ENCODE data around the gene SERAC1. TPM values are rescaled to one million over a fixed set of nuclear protein-coding genes. Genes with fewer than 3 reads are reported as not detected.

SERAC1 gene
- total and polyA plus RNA-seq, 2 of the 4 experiments (the other 2 are of a cell fraction) = 7.7 to 15.6 TPM

GRCh38 chr6:158124288-158124687, 43.8 kb downstream of the SERAC1 start:
- in situ Hi-C loops (cut with MboI; ENCODE audit: low sequenced_read_pairs) (no loop called here), dilution Hi-C loops (cut with HindIII; ENCODE audit: low sequenced_read_pairs, unreplicated experiment) (no loop called here)
- no peak for ATAC-seq (ENCODE audit: low read depth)

More at GRCh38 chr6:158124288-158124687, 43.8 kb downstream of the SERAC1 start:
- Histone ChIP-seq H3K18ac (ENCODE audit: low read depth, low read length) (no peak overlapping the region), H3K36me3 (ENCODE audit: control insufficient read depth, insufficient read depth, low read length) (peaks cover 8% of the 10 kb centered on the region), H2BK20ac (ENCODE audit: low read depth, low read length) (no peak overlapping the region), H4K20me1 (ENCODE audit: insufficient read depth, low read length) (no peaks in the 10 kb centered on the region), H3K27ac (ENCODE audit: insufficient read depth, low read length) (no peak overlapping the region), H2AK9ac (replicated peaks; ENCODE audit: low read depth, low read length, poor library complexity) (no peak overlapping the region), H2AFZ (replicated peaks; ENCODE audit: low read length, poor library complexity) (no peak overlapping the region), H3K9me3 (ENCODE audit: control insufficient read depth, insufficient read depth, low read length) (no peaks in the 10 kb centered on the region), H3K4me2 (ENCODE audit: low read depth, low read length) (no peak overlapping the region), H2BK120ac (ENCODE audit: low read depth, low read length) (no peak overlapping the region), H4K91ac (ENCODE audit: insufficient read depth, low read depth, low read length) (no peak overlapping the region), H3K4me1 (ENCODE audit: control insufficient read depth, insufficient read depth, low read length) (no peaks in the 10 kb centered on the region), H3K9ac (ENCODE audit: low read depth, low read length) (no peak overlapping the region), H4K5ac (ENCODE audit: low read depth, low read length) (no peak overlapping the region), H3K56ac (ENCODE audit: extremely low read depth, insufficient read depth, low read length) (no peak overlapping the region), H2BK15ac (ENCODE audit: low read depth, low read length) (no peak overlapping the region), H3K14ac (replicated peaks; ENCODE audit: low read depth, low read length) (no peak overlapping the region), H3K4me3 (ENCODE audit: insufficient read depth, low read depth, low read length) (no peak overlapping the region), H3K23ac (ENCODE audit: low read depth, low read length) (no peak overlapping the region), H3K79me1 (ENCODE audit: low read depth in 1 of 2, low read length in 2 of 2) (no peaks in the 10 kb centered on the region), H2BK5ac (ENCODE audit: low read depth, low read length, poor library complexity, severe bottlenecking) (no peak overlapping the region), H2AK5ac (ENCODE audit: low read depth, low read length) (no peak overlapping the region), H3K27me3 (ENCODE audit: control insufficient read depth, insufficient read depth, low read length) (no peaks in the 10 kb centered on the region), H4K8ac (ENCODE audit: low read depth in 2 of 2, low read length in 2 of 2) (no peak overlapping the region), H3K4ac (ENCODE audit: low read depth, low read length) (no peak overlapping the region), H3K9me1 (ENCODE audit: insufficient read depth, low read length) (peaks cover 4% of the 10 kb centered on the region; the same call in 1 of the 2 replicates)
- TF ChIP-seq CHD1 (IDR thresholded peaks at IDR 0.05; ENCODE audit: low read depth, low read length) (no peak), MAFK (IDR thresholded peaks at IDR 0.05; ENCODE audit: low read depth, low read length) (peak; percentile 59)
- no TSS peak for BruUV-seq (replicated peaks)
- intact Hi-C loops (cut with micrococcal nuclease) = no loop called here
- ChIA-PET CTCF (no interaction called here), POLR2A (ENCODE audit: unreplicated experiment) (no interaction called here)
- WGBS, 2 experiments (ENCODE audit: extremely low coverage in 2 of 2, insufficient read length in 1 of 2) = no CpG with 5 or more reads among the region's 1 CpG
- DNase-seq = no peak

Data from IMR-90 (cell line).